Vagina (tissue), 2 donors: ENCODE measurements around the gene PSRC1.

Experiments
- POLR2A ChIP-seq, 2 donors: fragments of 450-650 bp; IDR thresholded peaks; one replicate each; pipeline ENCODE4 v1.6.1; 2017; ENCODE audit warnings: antibody characterized with exemption in 2 of 2, mild to moderate bottlenecking in 2 of 2, moderate library complexity in 2 of 2
- TF ChIP-seq, protein P1 (sequence below), 3 experiments: fragments of 450-650 bp in 2 of 3; fragments of 200-600 bp in 1 of 3; sonication (generic) in 1 of 3; IDR thresholded peaks; one replicate each; pipeline ENCODE4 v1.5.1; 2017 to 2019; ENCODE audit warnings: antibody characterized with exemption in 3 of 3, mild to moderate bottlenecking in 2 of 3, moderate library complexity in 2 of 3

DNA sequence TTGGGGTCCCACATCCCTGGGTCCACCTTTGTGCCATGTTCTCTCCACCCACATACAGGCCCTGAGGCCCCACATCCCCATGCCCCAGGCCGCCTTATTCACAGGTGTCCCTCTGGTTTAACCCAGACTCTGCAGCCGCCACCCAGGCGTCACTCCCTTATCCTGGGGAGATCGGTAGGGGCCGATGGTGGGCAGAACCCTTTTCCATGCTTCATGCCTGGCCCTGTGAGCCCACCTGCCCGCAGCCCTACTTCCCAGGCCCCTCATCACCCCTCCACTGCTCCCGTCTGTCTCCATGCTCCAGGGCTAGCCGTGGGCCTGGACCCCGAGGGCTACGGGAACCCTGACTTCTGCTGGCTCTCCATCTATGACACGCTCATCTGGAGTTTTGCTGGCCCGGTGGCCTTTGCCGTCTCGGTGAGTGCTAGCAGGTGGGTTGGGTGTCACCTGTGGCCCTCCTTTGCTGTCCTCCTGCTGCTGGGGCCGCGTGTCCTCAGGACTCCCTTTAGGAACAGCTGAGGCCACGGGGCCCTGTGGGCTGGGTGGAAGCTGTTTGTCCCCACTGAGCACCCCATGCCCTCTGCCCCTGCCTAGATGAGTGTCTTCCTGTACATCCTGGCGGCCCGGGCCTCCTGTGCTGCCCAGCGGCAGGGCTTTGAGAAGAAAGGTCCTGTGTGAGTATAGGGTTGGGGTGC, 12.2 kb downstream of the PSRC1 start:
- TF ChIP-seq, protein P1, sequence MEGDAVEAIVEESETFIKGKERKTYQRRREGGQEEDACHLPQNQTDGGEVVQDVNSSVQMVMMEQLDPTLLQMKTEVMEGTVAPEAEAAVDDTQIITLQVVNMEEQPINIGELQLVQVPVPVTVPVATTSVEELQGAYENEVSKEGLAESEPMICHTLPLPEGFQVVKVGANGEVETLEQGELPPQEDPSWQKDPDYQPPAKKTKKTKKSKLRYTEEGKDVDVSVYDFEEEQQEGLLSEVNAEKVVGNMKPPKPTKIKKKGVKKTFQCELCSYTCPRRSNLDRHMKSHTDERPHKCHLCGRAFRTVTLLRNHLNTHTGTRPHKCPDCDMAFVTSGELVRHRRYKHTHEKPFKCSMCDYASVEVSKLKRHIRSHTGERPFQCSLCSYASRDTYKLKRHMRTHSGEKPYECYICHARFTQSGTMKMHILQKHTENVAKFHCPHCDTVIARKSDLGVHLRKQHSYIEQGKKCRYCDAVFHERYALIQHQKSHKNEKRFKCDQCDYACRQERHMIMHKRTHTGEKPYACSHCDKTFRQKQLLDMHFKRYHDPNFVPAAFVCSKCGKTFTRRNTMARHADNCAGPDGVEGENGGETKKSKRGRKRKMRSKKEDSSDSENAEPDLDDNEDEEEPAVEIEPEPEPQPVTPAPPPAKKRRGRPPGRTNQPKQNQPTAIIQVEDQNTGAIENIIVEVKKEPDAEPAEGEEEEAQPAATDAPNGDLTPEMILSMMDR (IDR thresholded peaks at IDR 0.05), result no peak
- no peak for TF ChIP-seq POLR2A (IDR thresholded peaks at IDR 0.05)
